ENCODE measurements around the gene CAMTA1.

DNA sequence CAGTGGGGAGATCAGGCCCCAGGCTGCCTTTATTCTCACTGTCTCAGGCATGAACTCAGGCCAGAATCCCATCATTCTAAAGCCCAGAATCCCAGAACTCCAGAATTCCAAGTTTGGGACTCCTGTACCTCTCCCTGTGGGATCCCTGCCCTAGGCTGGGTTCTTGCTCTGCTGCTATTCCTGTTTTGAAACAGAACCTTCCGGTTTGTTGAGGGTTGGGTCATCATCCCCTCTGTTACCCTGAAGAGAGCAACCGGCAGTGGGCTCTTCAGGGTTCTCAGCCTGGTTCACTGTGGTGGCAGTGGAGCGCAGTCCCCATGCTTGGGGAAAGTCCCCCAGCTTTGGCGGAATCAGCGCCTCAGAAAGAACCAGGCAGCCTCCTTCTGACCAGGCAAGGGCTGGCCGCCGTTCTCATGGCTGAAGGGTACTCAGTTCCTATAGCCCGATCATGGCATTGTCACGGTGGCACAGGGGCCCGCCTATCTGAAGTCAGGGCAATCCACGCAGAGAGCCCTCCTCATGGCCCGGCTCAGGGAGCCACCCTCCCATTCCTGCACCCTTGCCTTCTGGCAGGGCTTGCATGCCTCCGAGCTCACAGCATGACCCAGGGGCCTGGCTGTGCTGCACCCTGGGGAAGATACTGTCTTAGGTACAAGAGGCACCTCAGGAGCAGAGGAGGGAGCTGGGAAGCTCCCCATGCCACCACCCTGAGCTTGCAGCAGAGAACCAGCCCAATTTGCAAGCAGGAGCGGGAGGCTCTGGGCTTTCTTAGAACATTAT lies 650.2 kb downstream of the CAMTA1 start:
- TF ChIP-seq, protein P1, sequence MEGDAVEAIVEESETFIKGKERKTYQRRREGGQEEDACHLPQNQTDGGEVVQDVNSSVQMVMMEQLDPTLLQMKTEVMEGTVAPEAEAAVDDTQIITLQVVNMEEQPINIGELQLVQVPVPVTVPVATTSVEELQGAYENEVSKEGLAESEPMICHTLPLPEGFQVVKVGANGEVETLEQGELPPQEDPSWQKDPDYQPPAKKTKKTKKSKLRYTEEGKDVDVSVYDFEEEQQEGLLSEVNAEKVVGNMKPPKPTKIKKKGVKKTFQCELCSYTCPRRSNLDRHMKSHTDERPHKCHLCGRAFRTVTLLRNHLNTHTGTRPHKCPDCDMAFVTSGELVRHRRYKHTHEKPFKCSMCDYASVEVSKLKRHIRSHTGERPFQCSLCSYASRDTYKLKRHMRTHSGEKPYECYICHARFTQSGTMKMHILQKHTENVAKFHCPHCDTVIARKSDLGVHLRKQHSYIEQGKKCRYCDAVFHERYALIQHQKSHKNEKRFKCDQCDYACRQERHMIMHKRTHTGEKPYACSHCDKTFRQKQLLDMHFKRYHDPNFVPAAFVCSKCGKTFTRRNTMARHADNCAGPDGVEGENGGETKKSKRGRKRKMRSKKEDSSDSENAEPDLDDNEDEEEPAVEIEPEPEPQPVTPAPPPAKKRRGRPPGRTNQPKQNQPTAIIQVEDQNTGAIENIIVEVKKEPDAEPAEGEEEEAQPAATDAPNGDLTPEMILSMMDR (IDR thresholded peaks at IDR 0.05) = no peak
- TF ChIP-seq POLR2A (IDR thresholded peaks at IDR 0.05) = no peak
